ENCODE data around the gene LY9. TPM values are rescaled to one million over a fixed set of nuclear protein-coding genes. Genes with fewer than 3 reads are reported as not detected.

Gene LY9
- polyA plus RNA-seq, 4 donors, result 0.45 to 3.8 (median 1.1) TPM

DNA sequence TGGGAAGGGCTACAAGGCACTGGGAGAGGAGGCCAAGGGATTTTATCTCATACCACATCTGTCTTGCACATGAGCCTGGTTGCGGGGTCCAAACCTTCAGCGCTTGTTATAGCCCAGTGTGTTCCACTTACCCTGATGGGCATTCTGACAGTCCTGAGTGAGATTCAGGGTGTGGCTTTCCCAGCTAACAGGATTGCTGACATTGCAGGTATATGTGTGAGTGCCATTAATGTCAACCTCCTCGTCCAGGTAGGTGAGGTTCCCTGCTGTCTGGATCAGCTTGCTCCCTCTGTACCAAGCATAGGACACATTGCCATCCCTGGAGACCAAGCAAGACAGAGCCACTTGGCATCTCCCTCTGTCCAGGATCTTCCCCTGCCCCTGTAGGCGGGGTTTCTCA, 45.1 kb downstream of the LY9 start:
- Histone ChIP-seq H3K27ac (ENCODE audit: low read depth in 1 of 3, low read length in 2 of 3) (no peak overlapping the region), H3K4me3 (ENCODE audit: low read depth in 1 of 3, low read length in 3 of 3) (no peak overlapping the region), H3K36me3 (ENCODE audit: control insufficient read depth in 3 of 3, insufficient read depth in 2 of 3, low read depth in 1 of 3, low read length in 3 of 3) (no peaks in the 10 kb centered on the region), H3K9me3 (ENCODE audit: control insufficient read depth in 2 of 2, insufficient read depth in 1 of 2, low read depth in 1 of 2, low read length in 1 of 2) (peaks cover 0 to 5% of the 10 kb centered on the region in 2 donors), H3K4me1 (ENCODE audit: control insufficient read depth in 3 of 3, insufficient read depth in 2 of 3, low read depth in 1 of 3, low read length in 2 of 3) (peaks cover 0 to 15% (median 2%) of the 10 kb centered on the region in 3 donors), H3K27me3 (ENCODE audit: control insufficient read depth in 3 of 3, insufficient read depth in 3 of 3, low read length in 3 of 3) (no peaks in the 10 kb centered on the region)
- DNase-seq, result peak in 1 of 2 donors; percentile 22
- no peak for FAIRE-seq
- 88 to 91% (median 91%) methylated on average over 4 of the region's 4 CpGs for WGBS, 3 donors

DNA sequence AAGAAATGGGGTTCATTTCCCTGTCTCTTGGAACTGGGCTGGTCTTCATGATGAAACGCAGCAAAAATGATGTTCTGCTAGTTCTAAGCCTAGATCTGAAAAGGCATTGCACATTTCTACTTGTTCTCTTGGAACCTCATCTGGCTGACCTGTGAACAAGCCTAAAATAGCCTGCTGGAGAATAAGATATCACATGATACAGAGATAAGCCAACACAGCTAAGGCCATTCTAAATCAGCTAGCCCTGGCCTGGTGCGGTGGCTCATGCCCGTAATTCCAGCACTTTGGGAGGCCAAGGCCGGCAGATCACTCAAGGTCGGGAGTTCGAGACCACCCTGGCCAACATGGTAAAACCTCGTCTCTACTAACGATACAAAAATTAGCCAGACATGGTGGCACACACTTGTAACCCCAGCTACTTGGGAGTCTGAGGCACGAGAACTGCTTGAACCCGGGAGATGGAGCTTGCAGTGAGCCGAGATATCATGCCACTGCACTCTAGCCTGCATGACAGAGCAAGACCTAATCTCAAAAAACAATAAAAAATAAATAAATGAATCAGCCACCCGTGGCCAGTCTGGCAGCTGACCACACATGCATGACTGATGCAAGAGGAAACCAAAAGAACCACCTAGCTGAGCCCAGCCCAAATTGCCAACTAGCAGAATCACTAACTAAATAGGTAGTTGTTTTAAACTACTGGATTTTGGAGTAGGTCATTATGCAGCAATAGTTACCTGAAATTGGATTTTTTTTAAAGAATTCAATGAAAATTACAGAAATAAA, 48.7 kb downstream of the LY9 start:
- FAIRE-seq, result no peak
- Histone ChIP-seq H3K4me1 (ENCODE audit: control insufficient read depth in 3 of 3, insufficient read depth in 2 of 3, low read depth in 1 of 3, low read length in 2 of 3) (peaks cover 0 to 2% (median 0%) of the 10 kb centered on the region in 3 donors), H3K27ac (ENCODE audit: low read depth in 1 of 3, low read length in 2 of 3) (no peak overlapping the region), H3K36me3 (ENCODE audit: control insufficient read depth in 3 of 3, insufficient read depth in 2 of 3, low read depth in 1 of 3, low read length in 3 of 3) (no peaks in the 10 kb centered on the region), H3K9me3 (ENCODE audit: control insufficient read depth in 2 of 2, insufficient read depth in 1 of 2, low read depth in 1 of 2, low read length in 1 of 2) (peaks cover 0 to 5% of the 10 kb centered on the region in 2 donors), H3K4me3 (ENCODE audit: low read depth in 1 of 3, low read length in 3 of 3) (no peak overlapping the region), H3K27me3 (ENCODE audit: control insufficient read depth in 3 of 3, insufficient read depth in 3 of 3, low read length in 3 of 3) (no peaks in the 10 kb centered on the region)
- 81 to 89% (median 83%) methylated on average over 12 of the region's 12 CpGs for WGBS, 3 donors
- no peak for DNase-seq

DNA sequence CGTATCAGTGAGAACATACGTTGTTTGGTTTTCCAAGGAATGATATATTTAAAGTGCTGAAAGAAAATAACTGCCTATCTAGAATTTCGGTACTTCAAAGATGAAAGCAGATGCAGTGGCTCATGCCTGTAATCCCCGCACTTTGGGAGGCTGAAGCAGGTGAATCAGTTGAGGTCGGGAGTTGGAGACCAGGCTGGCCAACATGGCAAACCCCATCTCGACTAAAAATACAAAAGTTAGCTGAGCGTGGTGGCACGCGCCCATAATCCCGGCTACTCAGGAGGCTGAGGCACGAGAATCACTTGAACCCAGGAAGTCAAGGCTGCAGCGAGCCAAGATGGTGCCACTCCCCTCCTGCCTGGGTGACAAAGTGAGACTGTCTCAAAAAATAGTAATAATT, 50.3 kb downstream of the LY9 start:
- peaks cover 0 to 5% of the 10 kb centered on the region in 2 donors for H3K9me3 ChIP-seq (ENCODE audit: control insufficient read depth in 2 of 2, insufficient read depth in 1 of 2, low read depth in 1 of 2, low read length in 1 of 2)
- H3K27me3 ChIP-seq (ENCODE audit: control insufficient read depth in 3 of 3, insufficient read depth in 3 of 3, low read length in 3 of 3), result no peaks in the 10 kb centered on the region
- H3K4me3 ChIP-seq (ENCODE audit: low read depth in 1 of 3, low read length in 3 of 3), result no peak overlapping the region
- DNase-seq (no peak), FAIRE-seq (no peak)
- peaks cover 0 to 4% (median 0%) of the 10 kb centered on the region in 3 donors for H3K4me1 ChIP-seq (ENCODE audit: control insufficient read depth in 3 of 3, insufficient read depth in 2 of 3, low read depth in 1 of 3, low read length in 2 of 3)
- 82 to 87% (median 86%) methylated on average over 12 of the region's 12 CpGs for WGBS, 3 donors
- no peak overlapping the region for H3K27ac ChIP-seq (ENCODE audit: low read depth in 1 of 3, low read length in 2 of 3)
- no peaks in the 10 kb centered on the region for H3K36me3 ChIP-seq (ENCODE audit: control insufficient read depth in 3 of 3, insufficient read depth in 2 of 3, low read depth in 1 of 3, low read length in 3 of 3)

DNA sequence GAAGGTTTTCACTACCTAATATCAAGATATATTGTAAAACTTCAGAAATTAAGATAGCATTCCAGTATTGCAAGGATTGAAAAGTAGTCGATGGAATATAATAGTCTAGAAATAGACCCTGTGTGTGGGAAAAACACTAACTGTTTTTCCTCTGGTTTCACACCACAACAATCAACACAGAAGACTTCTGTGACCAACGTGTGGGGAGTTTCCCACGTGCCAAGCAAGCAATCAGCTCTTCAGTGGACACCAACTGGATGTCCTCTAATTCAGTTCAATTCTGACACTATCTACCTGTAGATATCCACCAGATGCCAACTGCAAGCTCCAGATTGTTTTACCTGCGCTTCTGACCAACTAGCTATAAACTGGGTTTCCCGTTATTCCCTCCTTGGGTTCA, 54.6 kb downstream of the LY9 start:
- H3K4me3 ChIP-seq (ENCODE audit: low read depth in 1 of 3, low read length in 3 of 3), result no peak overlapping the region
- DNase-seq, result no peak
- no peak for FAIRE-seq
- H3K9me3 ChIP-seq (ENCODE audit: control insufficient read depth in 2 of 2, insufficient read depth in 1 of 2, low read depth in 1 of 2, low read length in 1 of 2), result no peaks in the 10 kb centered on the region
- peaks cover 0 to 4% (median 0%) of the 10 kb centered on the region in 3 donors for H3K4me1 ChIP-seq (ENCODE audit: control insufficient read depth in 3 of 3, insufficient read depth in 2 of 3, low read depth in 1 of 3, low read length in 2 of 3)
- H3K27me3 ChIP-seq (ENCODE audit: control insufficient read depth in 3 of 3, insufficient read depth in 3 of 3, low read length in 3 of 3), result no peaks in the 10 kb centered on the region
- H3K36me3 ChIP-seq (ENCODE audit: control insufficient read depth in 3 of 3, insufficient read depth in 2 of 3, low read depth in 1 of 3, low read length in 3 of 3), result no peaks in the 10 kb centered on the region
- 67 to 74% (median 74%) methylated on average over 5 of the region's 5 CpGs for WGBS, 3 donors
- peak overlapping the region in 2 of 3 donors; percentile 41 to 58 for H3K27ac ChIP-seq (ENCODE audit: low read depth in 1 of 3, low read length in 2 of 3)

DNA sequence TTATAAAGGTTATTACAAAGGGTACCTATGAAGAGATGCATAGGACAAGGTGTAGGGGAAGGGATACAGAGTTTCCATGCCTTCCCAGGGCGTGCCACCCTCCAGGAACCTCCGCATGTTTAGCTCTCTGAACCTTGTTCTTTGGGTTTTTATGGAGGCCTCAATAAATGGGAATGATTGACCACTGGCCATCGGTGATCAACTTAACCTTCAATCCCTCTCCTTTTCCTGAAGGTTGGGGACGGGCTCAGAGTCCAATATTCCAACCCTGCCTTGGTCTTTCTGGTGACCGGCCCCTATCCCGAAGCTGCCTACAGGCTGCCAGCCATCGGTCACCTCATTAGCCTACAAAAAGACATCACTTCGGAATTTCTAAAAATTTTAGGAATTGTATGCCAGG, 55.0 kb downstream of the LY9 start:
- H3K27me3 ChIP-seq (ENCODE audit: control insufficient read depth in 3 of 3, insufficient read depth in 3 of 3, low read length in 3 of 3), result no peaks in the 10 kb centered on the region
- no peak overlapping the region for H3K4me3 ChIP-seq (ENCODE audit: low read depth in 1 of 3, low read length in 3 of 3)
- peak; percentile 69 to 88 for DNase-seq
- H3K4me1 ChIP-seq (ENCODE audit: control insufficient read depth in 3 of 3, insufficient read depth in 2 of 3, low read depth in 1 of 3, low read length in 2 of 3), result peaks cover 0 to 4% (median 0%) of the 10 kb centered on the region in 3 donors
- no peaks in the 10 kb centered on the region for H3K36me3 ChIP-seq (ENCODE audit: control insufficient read depth in 3 of 3, insufficient read depth in 2 of 3, low read depth in 1 of 3, low read length in 3 of 3)
- FAIRE-seq, result no peak
- 48 to 79% (median 49%) methylated on average over 8 of the region's 8 CpGs for WGBS, 3 donors
- H3K9me3 ChIP-seq (ENCODE audit: control insufficient read depth in 2 of 2, insufficient read depth in 1 of 2, low read depth in 1 of 2, low read length in 1 of 2), result no peaks in the 10 kb centered on the region
- peak overlapping the region in 2 of 3 donors; percentile 41 to 58 for H3K27ac ChIP-seq (ENCODE audit: low read depth in 1 of 3, low read length in 2 of 3)

DNA sequence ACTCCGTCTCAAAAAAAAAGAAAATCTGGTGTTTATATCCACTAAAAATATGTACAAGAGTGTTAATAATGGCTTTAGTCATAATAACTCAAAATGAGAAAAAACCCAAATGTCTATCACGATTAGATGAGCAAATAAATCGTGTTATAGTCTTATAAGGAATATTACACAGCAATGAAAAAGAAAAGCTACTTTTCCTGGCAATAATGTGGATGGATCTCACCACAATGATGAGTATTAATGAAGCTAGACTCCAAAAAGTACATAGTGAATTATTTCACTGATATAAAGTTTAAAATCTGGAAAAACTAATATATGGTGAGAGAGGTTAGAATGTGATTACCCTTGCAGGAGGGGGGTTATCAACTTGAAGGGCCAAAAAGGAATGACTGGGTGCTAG, 57.0 kb downstream of the LY9 start:
- no peak for DNase-seq
- 88 to 95% (median 91%) methylated on average over 3 of the region's 3 CpGs for WGBS, 3 donors
- no peak for FAIRE-seq

DNA sequence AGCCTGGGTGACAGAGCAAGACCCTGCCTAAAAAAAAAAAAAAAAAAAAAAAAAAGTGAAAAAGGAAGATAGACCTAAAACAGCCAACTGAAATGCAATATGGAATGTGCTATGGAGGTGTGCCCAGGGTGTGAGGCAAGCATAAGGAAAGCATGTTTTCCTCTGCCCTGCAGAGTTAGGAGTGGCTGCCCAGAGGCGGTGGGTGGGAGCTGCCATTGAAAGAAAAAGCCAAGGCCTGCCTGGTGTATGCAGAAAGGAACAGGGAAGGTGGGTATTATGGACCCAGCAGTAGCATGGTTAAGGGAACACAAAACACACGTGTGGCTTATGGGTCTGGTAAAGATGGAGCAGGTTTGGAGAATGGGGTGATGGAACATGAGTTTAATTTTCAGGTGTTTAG, 57.8 kb downstream of the LY9 start:
- DNase-seq (no peak), FAIRE-seq (no peak)
- WGBS, 3 donors, result 86 to 94% (median 92%) methylated on average over 2 of the region's 2 CpGs
- Histone ChIP-seq H3K27ac (ENCODE audit: low read depth in 1 of 3, low read length in 2 of 3) (no peak overlapping the region), H3K4me1 (ENCODE audit: control insufficient read depth in 3 of 3, insufficient read depth in 2 of 3, low read depth in 1 of 3, low read length in 2 of 3) (peaks cover 0 to 12% (median 3%) of the 10 kb centered on the region in 3 donors), H3K4me3 (ENCODE audit: low read depth in 1 of 3, low read length in 3 of 3) (no peak overlapping the region), H3K9me3 (ENCODE audit: control insufficient read depth in 2 of 2, insufficient read depth in 1 of 2, low read depth in 1 of 2, low read length in 1 of 2) (peaks cover 0 to 6% of the 10 kb centered on the region in 2 donors), H3K27me3 (ENCODE audit: control insufficient read depth in 3 of 3, insufficient read depth in 3 of 3, low read length in 3 of 3) (no peaks in the 10 kb centered on the region), H3K36me3 (ENCODE audit: control insufficient read depth in 3 of 3, insufficient read depth in 2 of 3, low read depth in 1 of 3, low read length in 3 of 3) (no peaks in the 10 kb centered on the region)

More for the DNA sequence above, 57.0 kb downstream of the LY9 start:
- H3K4me1 ChIP-seq (ENCODE audit: control insufficient read depth in 3 of 3, insufficient read depth in 2 of 3, low read depth in 1 of 3, low read length in 2 of 3), result peaks cover 0 to 5% (median 0%) of the 10 kb centered on the region in 3 donors
- no peaks in the 10 kb centered on the region for H3K36me3 ChIP-seq (ENCODE audit: control insufficient read depth in 3 of 3, insufficient read depth in 2 of 3, low read depth in 1 of 3, low read length in 3 of 3)
- H3K27me3 ChIP-seq (ENCODE audit: control insufficient read depth in 3 of 3, insufficient read depth in 3 of 3, low read length in 3 of 3), result no peaks in the 10 kb centered on the region
- H3K4me3 ChIP-seq (ENCODE audit: low read depth in 1 of 3, low read length in 3 of 3), result no peak overlapping the region
- no peaks in the 10 kb centered on the region for H3K9me3 ChIP-seq (ENCODE audit: control insufficient read depth in 2 of 2, insufficient read depth in 1 of 2, low read depth in 1 of 2, low read length in 1 of 2)
- H3K27ac ChIP-seq (ENCODE audit: low read depth in 1 of 3, low read length in 2 of 3), result no peak overlapping the region

DNA sequence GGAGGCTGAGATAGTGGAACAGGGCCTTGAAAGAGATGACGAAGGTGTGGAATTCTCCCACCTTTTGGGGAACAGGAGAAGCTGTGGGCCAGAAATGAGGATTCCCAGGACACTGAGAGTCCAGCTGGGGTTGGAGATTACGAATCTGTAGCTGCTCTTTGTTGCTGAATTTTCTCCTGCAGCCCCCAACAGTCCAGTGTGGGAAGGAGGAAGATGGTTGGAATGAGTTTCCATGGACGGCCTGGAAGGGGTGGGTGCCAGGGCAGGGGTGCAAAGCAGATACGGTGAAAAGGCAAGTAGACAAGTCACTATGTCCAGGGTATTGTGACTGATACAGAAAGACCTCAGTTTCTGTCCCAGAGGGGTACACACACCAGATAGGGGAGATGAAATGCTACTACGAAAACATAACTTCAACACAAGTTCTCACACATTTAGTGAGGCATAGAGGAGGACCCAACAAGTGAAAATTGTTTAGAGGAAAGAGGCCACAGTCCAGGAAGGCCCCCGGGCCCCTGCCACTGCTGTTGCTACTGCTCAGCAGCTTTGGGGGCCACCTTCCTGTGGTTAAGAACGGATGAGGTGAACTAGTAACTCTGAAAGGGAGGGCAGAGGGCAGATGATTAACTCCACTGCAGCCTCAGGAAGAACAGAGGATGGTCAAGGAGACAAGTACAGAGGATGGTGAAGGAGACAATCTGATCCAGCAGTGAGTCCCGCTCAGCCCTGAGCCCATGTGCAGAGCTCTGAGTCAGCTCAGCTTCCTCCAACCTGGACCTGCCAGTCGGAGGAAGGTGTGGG, 59.4 kb downstream of the LY9 start:
- no peaks in the 10 kb centered on the region for H3K36me3 ChIP-seq (ENCODE audit: control insufficient read depth in 3 of 3, insufficient read depth in 2 of 3, low read depth in 1 of 3, low read length in 3 of 3)
- DNase-seq (peak in 1 of 2 donors; percentile 39), FAIRE-seq (no peak)
- H3K9me3 ChIP-seq (ENCODE audit: control insufficient read depth in 2 of 2, insufficient read depth in 1 of 2, low read depth in 1 of 2, low read length in 1 of 2), result peaks cover 0 to 7% of the 10 kb centered on the region in 2 donors
- peaks cover 0 to 12% (median 7%) of the 10 kb centered on the region in 3 donors for H3K4me1 ChIP-seq (ENCODE audit: control insufficient read depth in 3 of 3, insufficient read depth in 2 of 3, low read depth in 1 of 3, low read length in 2 of 3)
- H3K27ac ChIP-seq (ENCODE audit: low read depth in 1 of 3, low read length in 2 of 3), result peak overlapping the region in 1 of 3 donors; percentile 47
- H3K4me3 ChIP-seq (ENCODE audit: low read depth in 1 of 3, low read length in 3 of 3), result no peak overlapping the region
- 58 to 69% (median 67%) methylated on average over 9 of the region's 9 CpGs for WGBS, 3 donors
- H3K27me3 ChIP-seq (ENCODE audit: control insufficient read depth in 3 of 3, insufficient read depth in 3 of 3, low read length in 3 of 3), result no peaks in the 10 kb centered on the region

All from small intestine (tissue), 7 donors.